GM12891 (cell line): Measurements from ENCODE around the gene TK1.

ENCODE experiments used
- POLR2AphosphoS5 ChIP-seq: IDR thresholded peaks from 2 replicates; pipeline ENCODE4 v1.6.1; 2011; ENCODE audit warnings: low read depth, low read length, control low read depth
- SPI1 ChIP-seq: IDR thresholded peaks from 2 replicates; pipeline ENCODE4 v1.6.1; 2011; ENCODE audit warnings: low read depth, low read length, control low read depth

DNA sequence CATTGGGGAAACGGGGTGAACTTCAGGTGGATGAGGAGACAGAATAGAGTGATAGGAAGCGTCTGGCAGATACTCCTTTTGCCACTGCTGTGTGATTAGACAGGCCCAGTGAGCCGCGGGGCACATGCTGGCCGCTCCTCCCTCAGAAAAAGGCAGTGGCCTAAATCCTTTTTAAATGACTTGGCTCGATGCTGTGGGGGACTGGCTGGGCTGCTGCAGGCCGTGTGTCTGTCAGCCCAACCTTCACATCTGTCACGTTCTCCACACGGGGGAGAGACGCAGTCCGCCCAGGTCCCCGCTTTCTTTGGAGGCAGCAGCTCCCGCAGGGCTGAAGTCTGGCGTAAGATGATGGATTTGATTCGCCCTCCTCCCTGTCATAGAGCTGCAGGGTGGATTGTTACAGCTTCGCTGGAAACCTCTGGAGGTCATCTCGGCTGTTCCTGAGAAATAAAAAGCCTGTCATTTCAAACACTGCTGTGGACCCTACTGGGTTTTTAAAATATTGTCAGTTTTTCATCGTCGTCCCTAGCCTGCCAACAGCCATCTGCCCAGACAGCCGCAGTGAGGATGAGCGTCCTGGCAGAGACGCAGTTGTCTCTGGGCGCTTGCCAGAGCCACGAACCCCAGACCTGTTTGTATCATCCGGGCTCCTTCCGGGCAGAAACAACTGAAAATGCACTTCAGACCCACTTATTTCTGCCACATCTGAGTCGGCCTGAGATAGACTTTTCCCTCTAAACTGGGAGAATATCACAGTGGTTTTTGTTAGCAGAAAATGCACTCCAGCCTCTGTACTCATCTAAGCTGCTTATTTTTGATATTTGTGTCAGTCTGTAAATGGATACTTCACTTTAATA is 37.6 kb upstream of the TK1 start:
- TF ChIP-seq SPI1 (no peak), POLR2AphosphoS5 (no peak)
